Posterior vena cava (tissue), 2 donors: ENCODE results near the gene MALT1. TPM values are rescaled to one million over a fixed set of nuclear protein-coding genes. Genes with fewer than 3 reads are reported as not detected.

Experiments used
- DNase-seq: peaks from one replicate; pipeline ENCODE4 v3.0.0-alpha.2; 2020; ENCODE audit warnings: low spot score
- intact Hi-C, 2 donors: fragments of 100-400 bp; cut with DNase I; formaldehyde crosslinking; loops; one replicate each; pipeline versions ENCODE4 v1.14.1 to v1.14.2; 2022 to 2023
- total RNA-seq, 2 donors: library from RNA; stranded (reverse); fragmentation: NEBNext Ultra II Directional; extraction: Animal tissue kit (Norgen Biotek cat#: 25700); gene quantifications; one replicate each; pipeline ENCODE4 v1.2.1, GENCODE V29; 2021
- donor health status: DM: yes; HTN: yes; CAD: no.
- donor health status: DM: yes; HTN: yes; CAD: no.

Gene MALT1
- total RNA-seq, 2 donors from 2014 or later = 12.8 to 19.1 TPM

DNA sequence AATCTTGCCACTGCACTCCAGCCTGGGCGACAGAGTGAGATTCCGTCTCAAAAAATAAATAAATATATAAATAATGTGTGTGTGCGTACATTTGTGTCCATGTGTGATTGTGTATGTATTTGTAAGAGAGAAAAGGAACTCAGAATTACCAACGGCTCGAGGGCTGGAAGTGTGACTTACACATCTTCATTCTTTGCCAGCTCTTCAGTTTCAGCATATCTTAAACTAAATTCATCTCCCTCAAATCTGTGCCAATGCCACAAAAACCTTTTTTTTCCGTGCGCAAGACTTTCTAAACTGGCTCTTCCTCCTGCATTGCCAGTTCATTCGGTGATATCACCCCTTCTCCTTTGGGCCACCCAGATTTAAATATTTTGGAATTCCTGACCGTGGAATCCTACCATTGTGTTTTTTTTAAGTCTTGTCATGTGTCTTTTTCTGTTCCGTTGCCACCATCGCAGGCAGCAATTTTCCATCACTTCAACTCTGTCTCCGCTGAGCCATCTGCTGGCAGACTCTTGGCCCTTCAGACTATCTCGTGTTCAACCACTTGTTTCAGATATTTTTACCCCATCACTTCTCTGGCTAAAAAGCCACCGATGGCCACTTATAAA, 116.4 kb downstream of the MALT1 start:
- DNase-seq = no peak
- intact Hi-C loops = loop anchor here (5.0 to 10.0 kb wide), 3 partner anchors 57 to 210 kb away; partner anchors contain the start of gene ZNF532 (in 1 of the 2)

DNA sequence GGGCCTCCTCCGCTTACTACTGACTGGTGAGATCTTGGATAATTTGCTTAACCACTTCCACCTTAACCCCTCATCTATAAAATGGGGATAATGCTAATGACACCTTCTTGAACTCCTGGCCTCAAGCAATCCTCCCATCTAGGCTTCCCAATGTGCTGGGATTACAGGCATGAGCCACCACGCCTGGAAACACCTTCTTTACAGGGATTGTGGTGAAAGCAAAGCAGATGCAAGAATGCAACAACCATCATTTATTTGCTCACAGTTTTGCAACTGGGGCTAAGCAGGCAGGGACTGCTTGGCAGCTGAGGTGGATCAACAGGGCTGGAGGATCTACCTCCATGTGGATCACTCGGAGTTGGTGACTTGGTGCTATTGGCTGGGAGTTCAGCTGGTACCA, 117.2 kb downstream of the MALT1 start:
- intact Hi-C loops = loop anchor here (5.0 to 10.0 kb wide), 3 partner anchors 56 to 209 kb away; partner anchors contain the start of gene ZNF532 (in 1 of the 2)
- no peak for DNase-seq

DNA sequence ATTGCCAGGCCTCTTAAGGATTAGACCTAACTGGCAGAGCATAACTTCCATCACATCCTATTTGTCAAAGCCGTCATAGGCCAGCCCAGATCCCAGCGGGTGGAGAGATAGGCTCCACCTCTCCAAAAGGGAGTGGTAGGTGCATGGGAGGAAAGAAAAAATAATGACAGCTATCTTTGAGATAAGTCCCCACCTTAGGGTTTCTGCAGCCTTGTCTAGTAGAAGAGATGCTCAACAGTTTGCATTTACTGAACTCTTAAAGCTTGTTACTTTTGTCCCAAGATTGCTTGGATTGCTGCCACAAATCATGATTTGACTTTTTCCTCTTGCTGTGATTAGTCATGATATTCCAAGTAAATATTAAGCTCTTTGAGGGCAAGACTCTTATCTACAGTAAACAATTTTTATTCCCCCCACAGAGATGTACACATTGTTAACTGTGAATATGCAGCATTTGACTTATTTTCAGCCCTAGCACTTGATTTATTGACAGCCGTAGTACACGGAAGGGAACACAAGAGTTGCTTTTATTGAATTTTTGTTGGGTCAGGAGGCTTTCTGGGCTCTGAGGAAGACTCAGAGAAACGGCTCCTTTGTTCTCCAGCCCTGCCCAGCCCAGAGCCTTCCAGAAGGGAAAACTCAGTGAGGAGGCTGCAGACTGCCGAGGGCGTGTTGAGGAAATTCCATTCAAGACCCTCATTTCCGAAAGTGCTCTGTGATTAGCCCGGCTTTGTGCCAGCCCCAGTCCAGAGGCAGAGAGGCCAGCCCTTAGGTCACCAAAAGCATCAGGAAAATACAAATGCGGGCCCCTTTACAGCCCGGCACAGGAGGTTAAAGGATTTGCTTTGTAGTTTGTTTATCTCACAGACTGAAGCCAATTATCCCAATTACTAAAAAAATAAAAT, 118.0 kb downstream of the MALT1 start:
- DNase-seq = no peak
- intact Hi-C loops = loop anchor here (5.0 to 10.0 kb wide), 3 partner anchors 56 to 208 kb away; partner anchors contain the start of gene ZNF532 (in 1 of the 2)

DNA sequence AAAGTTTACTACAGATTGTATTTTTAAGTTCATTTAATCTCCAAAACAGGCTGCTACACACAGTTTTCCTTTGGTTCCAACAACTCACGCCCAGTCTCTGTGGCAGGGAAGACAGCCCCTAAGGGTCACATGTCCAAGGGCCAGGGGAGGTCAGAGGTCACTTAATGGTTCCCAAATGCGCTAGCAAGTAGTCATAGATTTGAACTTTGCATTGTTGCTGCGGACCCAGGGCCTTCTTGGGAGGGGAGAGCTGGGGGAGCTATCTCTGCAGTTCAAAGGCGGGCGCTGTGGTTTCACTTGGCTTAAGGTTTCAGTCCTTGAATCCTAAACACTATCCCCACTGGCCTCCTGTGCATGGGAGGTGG, 118.6 kb downstream of the MALT1 start:
- no peak for DNase-seq
- intact Hi-C loops = loop anchor here (5.0 to 10.0 kb wide), 3 partner anchors 55 to 207 kb away; partner anchors contain the start of gene ZNF532 (in 1 of the 2)

DNA sequence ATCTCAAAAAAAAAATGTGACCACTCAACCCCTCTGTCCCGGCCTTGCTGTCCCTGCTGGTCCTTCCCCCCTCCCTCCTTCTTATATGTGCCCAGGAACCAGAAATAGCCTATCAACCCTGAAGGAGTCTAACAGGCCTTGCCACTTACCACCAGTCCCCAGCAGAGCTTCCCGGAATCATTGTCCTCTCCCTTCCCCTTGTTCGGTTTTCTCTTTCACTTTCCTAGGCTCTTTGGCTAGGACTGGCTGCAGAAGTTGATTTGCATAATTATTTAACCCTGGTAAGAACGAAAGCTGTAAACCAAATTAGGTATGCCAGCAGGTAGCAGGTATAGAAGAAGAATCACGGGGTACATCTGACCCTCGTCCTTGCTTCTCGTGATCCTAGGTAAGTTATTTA, 120.8 kb downstream of the MALT1 start:
- intact Hi-C loops = no loop called here
- DNase-seq = no peak

DNA sequence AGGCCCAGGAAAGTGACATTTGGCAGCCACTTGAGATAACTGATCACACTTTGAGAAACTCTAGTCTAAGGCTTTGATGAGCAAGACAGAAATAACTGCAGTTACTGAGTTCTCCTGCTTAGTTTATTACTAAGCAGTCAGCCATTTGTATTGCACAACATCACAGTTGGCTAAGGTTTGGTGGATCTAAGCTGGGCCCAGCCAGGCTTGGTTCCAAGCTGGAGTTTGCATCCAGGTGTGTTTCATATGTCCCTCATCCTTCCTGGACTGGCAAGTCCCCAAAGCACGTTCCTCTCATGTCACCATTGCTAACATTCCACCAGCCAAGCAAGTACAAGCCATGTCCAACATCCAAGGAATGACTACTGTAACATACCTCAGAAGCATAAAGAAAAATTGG, 122.1 kb downstream of the MALT1 start:
- intact Hi-C loops = no loop called here
- DNase-seq = no peak

DNA sequence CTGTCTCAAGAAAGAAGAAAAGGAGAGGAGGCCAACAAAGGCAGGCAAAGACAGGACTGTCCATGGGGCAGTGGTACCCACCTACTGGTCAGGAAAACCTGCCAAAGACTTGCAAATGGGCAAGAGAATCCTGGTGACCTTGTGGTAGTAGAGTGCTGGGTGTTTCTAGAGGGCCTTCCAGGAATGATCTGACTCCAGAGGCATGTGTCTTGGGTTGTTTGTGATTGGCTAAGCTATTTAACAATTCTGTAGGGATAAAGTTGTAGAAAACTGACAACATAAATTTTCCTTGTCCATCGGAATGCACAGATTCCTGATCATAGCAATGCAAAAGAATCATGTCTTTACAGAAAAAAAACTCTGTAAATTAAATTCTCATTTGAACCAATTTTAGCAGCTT, 125.0 kb downstream of the MALT1 start:
- no peak for DNase-seq
- intact Hi-C loops = no loop called here

DNA sequence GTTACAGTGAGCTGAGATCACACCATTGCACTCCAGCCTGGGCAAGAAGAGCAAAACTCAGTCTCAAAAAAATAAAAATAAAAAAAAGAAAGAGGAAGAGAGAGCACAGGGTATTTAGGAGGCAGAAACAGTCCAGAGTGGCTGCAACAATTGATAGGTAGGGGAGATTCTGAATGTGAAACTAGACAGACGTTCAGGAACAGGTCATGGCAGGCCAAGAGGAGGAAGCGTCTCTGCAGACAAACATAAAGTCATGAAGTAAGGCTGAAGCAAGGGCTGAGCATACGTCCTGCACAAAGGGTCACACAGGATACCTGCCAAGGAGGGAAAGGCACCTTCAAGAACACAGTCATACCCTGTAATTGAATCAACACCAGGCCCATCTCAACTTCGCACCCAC, 129.3 kb downstream of the MALT1 start:
- intact Hi-C loops = no loop called here
- no peak for DNase-seq

DNA sequence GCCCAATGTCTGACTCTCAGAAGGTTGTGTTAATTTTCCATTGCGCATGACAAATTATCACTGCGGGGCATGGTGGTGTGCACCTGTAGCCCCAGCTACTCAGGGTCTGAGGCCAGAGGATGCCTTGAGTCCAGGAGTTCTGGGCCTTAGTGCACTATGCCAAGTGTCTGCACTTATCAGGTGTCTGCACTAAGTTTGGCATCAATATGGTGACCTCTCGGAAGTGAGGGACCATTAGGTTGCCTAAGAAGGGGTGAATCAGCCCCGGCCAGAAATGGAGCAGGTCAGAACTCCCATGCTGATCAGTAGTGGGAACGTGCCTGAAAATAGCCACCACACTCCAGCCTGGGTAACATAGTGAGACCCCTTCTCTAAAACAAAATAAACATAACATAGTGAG, 131.7 kb downstream of the MALT1 start:
- intact Hi-C loops = no loop called here
- DNase-seq = no peak

DNA sequence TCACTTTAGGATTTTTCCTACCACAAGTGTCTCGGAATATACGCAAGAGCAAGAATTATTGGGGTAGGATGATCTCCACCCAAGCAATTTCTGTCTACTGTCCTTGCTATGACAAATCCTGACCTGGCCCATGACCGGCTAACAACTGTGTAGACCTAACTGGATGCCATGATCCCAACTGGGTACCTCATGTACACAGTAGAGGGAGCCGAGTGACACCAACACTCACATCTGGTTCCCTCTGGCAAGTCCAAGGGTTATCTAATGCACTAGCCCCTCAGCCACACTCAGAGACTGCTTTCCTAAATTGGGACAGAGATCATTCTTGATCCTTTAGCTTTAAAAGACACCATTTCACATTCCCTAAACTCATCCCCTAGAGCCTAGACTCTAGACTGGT, 132.7 kb downstream of the MALT1 start:
- DNase-seq = no peak
- intact Hi-C loops = no loop called here

Other genes starting within 250 kb of the MALT1 start
- not detected for gene ALPK2, start 42.4 kb upstream of the MALT1 start, total RNA-seq
- gene ZNF532, start 193.4 kb downstream of the MALT1 start, total RNA-seq = 10 to 100 TPM; 79.1 to 83.6 TPM